Right atrium auricular region (tissue), 2 donors: ENCODE measurements around the gene ADRM1. TPM values are rescaled to one million over a fixed set of nuclear protein-coding genes. Genes with fewer than 3 reads are reported as not detected.

Experiments used
- DNase-seq: peaks from one replicate; pipeline ENCODE4 v3.0.0-alpha.2; 2019; ENCODE audit warnings: low spot score
- H3K27ac ChIP-seq, 2 donors: fragments of 200-600 bp; sonication (generic); 1 replicate in 1 of 2; 2 replicates in 1 of 2; pipeline ENCODE4 v1.5.1; 2016 to 2019
- H3K27me3 ChIP-seq, 2 donors: fragments of 200-600 bp; sonication (generic); one replicate each; pipeline versions ENCODE4 v1.5.1 to v1.6.0; 2017 to 2019
- H3K36me3 ChIP-seq: fragments of 200-600 bp; sonication (generic); one replicate; pipeline ENCODE4 v1.5.1; 2016
- H3K4me1 ChIP-seq, 2 donors: fragments of 200-600 bp; sonication (generic); one replicate each; pipeline versions ENCODE4 v1.5.1 to v1.6.0; 2017 to 2019
- H3K4me3 ChIP-seq, 2 donors: fragments of 200-600 bp; sonication (generic); 1 replicate in 1 of 2; 2 replicates in 1 of 2; pipeline ENCODE4 v1.5.1; 2017 to 2019; ENCODE audit warnings: mild to moderate bottlenecking in 1 of 2, moderate library complexity in 1 of 2
- H3K9me3 ChIP-seq, 2 donors: fragments of 200-600 bp; sonication (generic); one replicate each; pipeline ENCODE4 v1.5.1; 2019
- total RNA-seq, 2 donors: library from RNA; depleted of rRNA; stranded (reverse); fragments of >200 nt; gene quantifications; one replicate each; pipeline ENCODE4 v1.1.0, GENCODE V29; 2016
- TF ChIP-seq, protein P1 (sequence below), 2 donors: fragments of 200-600 bp; sonication (generic); IDR thresholded peaks; one replicate each; pipeline ENCODE4 v1.5.1; 2019; ENCODE audit warnings: antibody characterized with exemption in 2 of 2

The ADRM1 gene
- total RNA-seq, 2 donors from 2014 or later: 95.9 to 128 TPM

GRCh38 chr20:62329389-62330377 lies 26.9 kb downstream of the ADRM1 start:
- no peaks in the 10 kb centered on the region for H3K27me3 ChIP-seq
- peaks cover 95% of the 10 kb centered on the region for H3K36me3 ChIP-seq
- H3K27ac ChIP-seq: no peak overlapping the region
- no peaks in the 10 kb centered on the region for H3K9me3 ChIP-seq
- H3K4me1 ChIP-seq: no peaks in the 10 kb centered on the region
- TF ChIP-seq, protein P1, sequence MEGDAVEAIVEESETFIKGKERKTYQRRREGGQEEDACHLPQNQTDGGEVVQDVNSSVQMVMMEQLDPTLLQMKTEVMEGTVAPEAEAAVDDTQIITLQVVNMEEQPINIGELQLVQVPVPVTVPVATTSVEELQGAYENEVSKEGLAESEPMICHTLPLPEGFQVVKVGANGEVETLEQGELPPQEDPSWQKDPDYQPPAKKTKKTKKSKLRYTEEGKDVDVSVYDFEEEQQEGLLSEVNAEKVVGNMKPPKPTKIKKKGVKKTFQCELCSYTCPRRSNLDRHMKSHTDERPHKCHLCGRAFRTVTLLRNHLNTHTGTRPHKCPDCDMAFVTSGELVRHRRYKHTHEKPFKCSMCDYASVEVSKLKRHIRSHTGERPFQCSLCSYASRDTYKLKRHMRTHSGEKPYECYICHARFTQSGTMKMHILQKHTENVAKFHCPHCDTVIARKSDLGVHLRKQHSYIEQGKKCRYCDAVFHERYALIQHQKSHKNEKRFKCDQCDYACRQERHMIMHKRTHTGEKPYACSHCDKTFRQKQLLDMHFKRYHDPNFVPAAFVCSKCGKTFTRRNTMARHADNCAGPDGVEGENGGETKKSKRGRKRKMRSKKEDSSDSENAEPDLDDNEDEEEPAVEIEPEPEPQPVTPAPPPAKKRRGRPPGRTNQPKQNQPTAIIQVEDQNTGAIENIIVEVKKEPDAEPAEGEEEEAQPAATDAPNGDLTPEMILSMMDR (IDR thresholded peaks at IDR 0.05): no peak
- no peak for DNase-seq
- H3K4me3 ChIP-seq: no peak overlapping the region

DNA sequence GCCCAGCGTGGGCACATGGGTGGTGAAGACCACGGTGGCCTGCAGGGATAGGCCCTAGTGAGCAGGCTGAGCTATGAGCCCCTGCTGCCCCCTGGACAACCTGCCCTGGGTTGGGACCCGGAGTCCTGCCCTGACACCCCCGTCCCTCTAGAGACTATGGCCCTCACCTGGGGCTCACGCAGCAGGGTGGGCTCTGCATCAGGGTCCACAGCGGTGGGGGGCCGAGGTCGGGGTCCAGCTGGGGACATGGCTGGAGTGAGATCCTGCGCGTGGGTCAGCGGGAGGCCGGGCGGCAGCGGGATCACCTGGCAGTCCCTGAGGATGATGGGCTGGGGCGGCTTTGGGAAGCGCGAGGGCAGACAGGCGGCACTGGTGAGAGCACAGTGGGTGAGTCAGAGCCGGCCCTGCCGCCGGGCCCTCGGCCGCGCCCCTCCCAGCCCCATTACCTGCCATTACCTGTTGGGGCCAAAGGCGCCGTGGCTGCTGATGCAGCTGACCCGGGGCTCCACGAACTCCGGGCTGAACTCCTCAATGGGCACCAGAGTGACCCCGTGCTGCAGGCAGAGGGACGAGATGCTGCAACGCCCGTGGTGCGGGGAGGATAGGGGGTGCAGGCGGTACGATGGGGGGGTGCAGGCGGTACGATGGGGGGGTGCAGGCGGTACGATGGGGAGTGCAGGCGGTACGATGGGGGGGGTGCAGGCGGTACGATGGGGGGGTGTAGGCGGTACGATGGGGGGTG lies 27.9 kb downstream of the ADRM1 start:
- no peak for DNase-seq
- Histone ChIP-seq H3K27ac (no peak overlapping the region), H3K27me3 (no peaks in the 10 kb centered on the region), H3K36me3 (peaks cover 91% of the 10 kb centered on the region), H3K4me1 (no peaks in the 10 kb centered on the region), H3K4me3 (no peak overlapping the region), H3K9me3 (no peaks in the 10 kb centered on the region)
- TF ChIP-seq, protein P1 (IDR thresholded peaks at IDR 0.05): no peak

DNA sequence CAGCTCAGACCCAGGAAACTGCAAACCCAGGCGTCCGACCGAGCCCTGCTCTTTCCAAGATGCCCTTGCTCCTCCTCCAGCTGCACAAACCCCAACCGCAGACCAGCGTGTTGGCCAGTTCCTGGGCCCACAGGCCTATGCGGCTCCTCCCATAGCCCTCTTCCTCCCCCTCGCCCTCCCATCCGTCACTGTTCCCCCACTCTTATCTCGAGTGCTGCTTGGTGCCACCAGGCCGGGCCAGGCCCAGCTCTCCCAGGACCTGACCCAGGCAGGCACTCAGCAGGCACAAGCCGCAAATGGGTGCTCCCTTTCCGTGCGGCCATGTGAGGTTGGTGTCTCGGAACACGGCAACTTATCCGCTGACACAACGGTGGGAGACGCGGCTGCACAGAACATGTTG lies 28.6 kb downstream of the ADRM1 start:
- TF ChIP-seq, protein P1 (IDR thresholded peaks at IDR 0.05): no peak
- Histone ChIP-seq H3K27me3 (no peaks in the 10 kb centered on the region), H3K36me3 (peaks cover 89% of the 10 kb centered on the region), H3K4me1 (no peaks in the 10 kb centered on the region), H3K9me3 (no peaks in the 10 kb centered on the region), H3K4me3 (no peak overlapping the region), H3K27ac (no peak overlapping the region)
- DNase-seq: no peak

GRCh38 chr20:62332421-62332820 lies 29.6 kb downstream of the ADRM1 start:
- TF ChIP-seq, protein P1 (IDR thresholded peaks at IDR 0.05): no peak
- no peak overlapping the region for H3K4me3 ChIP-seq
- H3K27ac ChIP-seq: no peak overlapping the region
- no peaks in the 10 kb centered on the region for H3K9me3 ChIP-seq
- H3K27me3 ChIP-seq: no peaks in the 10 kb centered on the region
- H3K36me3 ChIP-seq: peaks cover 88% of the 10 kb centered on the region
- DNase-seq: no peak
- no peaks in the 10 kb centered on the region for H3K4me1 ChIP-seq

DNA sequence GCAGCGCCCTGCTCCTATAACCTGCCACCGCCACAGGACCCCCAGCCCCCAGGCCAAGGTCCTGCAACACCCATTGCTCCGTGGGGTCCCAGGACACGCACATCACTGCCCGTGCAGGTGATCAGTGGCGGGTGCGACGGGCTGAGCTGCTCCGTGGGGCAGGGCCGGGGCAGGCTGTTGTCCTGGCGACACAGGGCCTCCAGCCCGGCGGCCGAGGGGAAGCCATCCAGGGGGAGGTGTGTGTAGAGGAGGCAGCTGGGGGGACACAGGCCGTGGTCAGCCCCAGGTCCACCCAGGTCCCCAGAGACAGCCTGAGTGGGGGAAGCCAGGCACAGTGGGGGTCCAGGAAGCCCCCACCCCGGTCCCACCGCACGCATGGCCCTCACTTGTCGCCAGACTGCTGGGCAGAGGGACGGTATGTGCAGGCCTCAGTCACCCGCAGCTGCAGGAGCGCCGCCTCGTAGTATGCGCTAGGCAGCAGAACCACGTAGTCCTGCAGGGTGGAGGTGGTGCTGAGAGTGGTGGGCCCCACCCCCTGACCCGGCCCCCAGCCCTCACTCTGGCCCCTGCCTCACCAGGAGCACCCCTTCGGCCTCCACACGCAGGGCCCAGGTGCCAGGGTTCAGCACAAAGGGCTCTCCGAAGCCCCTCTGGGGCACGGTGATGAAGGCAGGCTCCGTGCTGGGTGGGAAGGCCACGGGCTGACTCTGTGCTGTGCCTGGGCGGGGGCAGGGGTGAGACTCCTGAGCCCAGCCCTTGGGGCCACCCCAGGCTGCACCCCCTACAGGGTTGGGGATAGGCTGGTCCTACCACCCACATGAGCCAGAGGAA lies 30.4 kb downstream of the ADRM1 start:
- no peak overlapping the region for H3K4me3 ChIP-seq
- H3K27ac ChIP-seq: no peak overlapping the region
- no peaks in the 10 kb centered on the region for H3K4me1 ChIP-seq
- no peak for DNase-seq
- H3K9me3 ChIP-seq: no peaks in the 10 kb centered on the region
- TF ChIP-seq, protein P1 (IDR thresholded peaks at IDR 0.05): no peak
- no peaks in the 10 kb centered on the region for H3K27me3 ChIP-seq
- peaks cover 88% of the 10 kb centered on the region for H3K36me3 ChIP-seq
